ENCODE data around the gene DCX.

DCX gene

DNA sequence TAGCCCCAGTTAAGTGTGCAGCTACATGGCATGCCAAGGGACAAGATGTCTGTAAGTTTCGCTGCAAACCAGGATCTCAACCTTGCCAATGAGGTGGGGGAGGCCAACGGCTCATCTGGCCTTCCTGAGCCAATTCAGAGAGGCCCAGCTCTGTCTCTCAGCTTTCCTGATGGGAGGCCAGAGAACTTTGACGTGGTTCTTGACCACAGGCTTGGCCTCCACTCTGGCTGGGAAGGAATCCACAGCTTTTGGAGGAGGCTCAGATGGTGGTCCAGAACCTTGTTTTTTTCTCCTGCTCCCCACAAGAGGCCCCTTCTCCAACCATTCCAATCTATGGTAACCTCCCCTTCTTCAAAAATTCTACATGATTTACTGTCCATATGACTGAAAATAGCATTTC is 151.5 kb downstream of the DCX start:
- Histone ChIP-seq H2AFZ (ENCODE audit: low read depth, low read length, severe bottlenecking) (no peak overlapping the region), H3K9ac (ENCODE audit: low read length) (no peak overlapping the region), H3F3A (ENCODE audit: insufficient read depth) (no peaks in the 10 kb centered on the region), H3K4me3 (ENCODE audit: insufficient read depth, low read length, poor library complexity, severe bottlenecking) (no peak overlapping the region), H3K27ac (ENCODE audit: low read depth, low read length) (no peak overlapping the region), H3K9me2 (replicated peaks; ENCODE audit: insufficient read depth, low read length) (no peaks in the 10 kb centered on the region), H3K27me3 (ENCODE audit: low read length) (no peaks in the 10 kb centered on the region), H3K36me3 (ENCODE audit: low read length) (no peaks in the 10 kb centered on the region), H3K4me2 (ENCODE audit: low read depth, low read length, poor library complexity, severe bottlenecking) (no peak overlapping the region), H4K20me1 (ENCODE audit: low read depth, low read length) (no peaks in the 10 kb centered on the region), H3K79me2 (ENCODE audit: insufficient read depth, low read length) (no peaks in the 10 kb centered on the region), H3K9me3 (ENCODE audit: insufficient read depth, low read length) (no peaks in the 10 kb centered on the region)
- TF ChIP-seq CTCF (IDR thresholded peaks at IDR 0.05; ENCODE audit: insufficient read depth, low read length, poor library complexity, severe bottlenecking) (no peak), EZH2phosphoT487 (conservative IDR thresholded peaks at IDR 0.05; ENCODE audit: low read length) (no peak)

GRCh38 chrX:111259559-111259958 is 152.4 kb downstream of the DCX start:
- Histone ChIP-seq H3K9me3 (ENCODE audit: insufficient read depth, low read length) (no peaks in the 10 kb centered on the region), H3K4me2 (ENCODE audit: low read depth, low read length, poor library complexity, severe bottlenecking) (no peak overlapping the region), H3K36me3 (ENCODE audit: low read length) (no peaks in the 10 kb centered on the region), H3K27ac (ENCODE audit: low read depth, low read length) (no peak overlapping the region), H3K9me2 (replicated peaks; ENCODE audit: insufficient read depth, low read length) (no peaks in the 10 kb centered on the region), H2AFZ (ENCODE audit: low read depth, low read length, severe bottlenecking) (no peak overlapping the region), H3K79me2 (ENCODE audit: insufficient read depth, low read length) (no peaks in the 10 kb centered on the region), H3K27me3 (ENCODE audit: low read length) (no peaks in the 10 kb centered on the region), H3K9ac (ENCODE audit: low read length) (no peak overlapping the region), H4K20me1 (ENCODE audit: low read depth, low read length) (no peaks in the 10 kb centered on the region), H3K4me3 (ENCODE audit: insufficient read depth, low read length, poor library complexity, severe bottlenecking) (no peak overlapping the region), H3F3A (ENCODE audit: insufficient read depth) (no peaks in the 10 kb centered on the region)
- no peak for TF ChIP-seq EZH2phosphoT487 (conservative IDR thresholded peaks at IDR 0.05; ENCODE audit: low read length)
- no peak for TF ChIP-seq CTCF (IDR thresholded peaks at IDR 0.05; ENCODE audit: insufficient read depth, low read length, poor library complexity, severe bottlenecking)

GRCh38 chrX:111257733-111258132 is 154.3 kb downstream of the DCX start:
- Histone ChIP-seq H3K27ac (ENCODE audit: low read depth, low read length) (no peak overlapping the region), H4K20me1 (ENCODE audit: low read depth, low read length) (no peaks in the 10 kb centered on the region), H3K4me3 (ENCODE audit: insufficient read depth, low read length, poor library complexity, severe bottlenecking) (no peak overlapping the region), H3K27me3 (ENCODE audit: low read length) (no peaks in the 10 kb centered on the region), H3F3A (ENCODE audit: insufficient read depth) (no peaks in the 10 kb centered on the region), H3K36me3 (ENCODE audit: low read length) (no peaks in the 10 kb centered on the region), H3K9ac (ENCODE audit: low read length) (no peak overlapping the region), H3K9me2 (replicated peaks; ENCODE audit: insufficient read depth, low read length) (no peaks in the 10 kb centered on the region), H3K4me2 (ENCODE audit: low read depth, low read length, poor library complexity, severe bottlenecking) (no peak overlapping the region), H3K79me2 (ENCODE audit: insufficient read depth, low read length) (no peaks in the 10 kb centered on the region), H3K9me3 (ENCODE audit: insufficient read depth, low read length) (no peaks in the 10 kb centered on the region), H2AFZ (ENCODE audit: low read depth, low read length, severe bottlenecking) (no peak overlapping the region)
- TF ChIP-seq EZH2phosphoT487 (conservative IDR thresholded peaks at IDR 0.05; ENCODE audit: low read length) (no peak), CTCF (IDR thresholded peaks at IDR 0.05; ENCODE audit: insufficient read depth, low read length, poor library complexity, severe bottlenecking) (no peak)
